Esophagus muscularis mucosa (tissue), 4 donors: ENCODE results near the gene TMEM9. TPM values are rescaled to one million over a fixed set of nuclear protein-coding genes. Genes with fewer than 3 reads are reported as not detected.
"Not testable (repeated sequence)": the region's sequence is repeated elsewhere in the genome, so short reads cannot be mapped to it uniquely, and the experiment has no call there.

Source experiments
- DNase-seq: peaks from one replicate; pipeline ENCODE4 v3.0.0-alpha.2; 2017; ENCODE audit errors: extremely low spot score
- H3K27ac ChIP-seq, 4 donors: fragments of 200-600 bp; sonication (generic); replicated peaks in 1 of 4; 1 replicate in 3 of 4; 2 replicates in 1 of 4; pipeline ENCODE4 v1.5.1; 2016 to 2019; ENCODE audit warnings: mild to moderate bottlenecking in 1 of 4
- H3K27me3 ChIP-seq, 4 donors: fragments of 200-600 bp; sonication (generic); one replicate each; pipeline versions ENCODE4 v1.5.1 to v1.6.0; 2016 to 2019
- H3K36me3 ChIP-seq, 4 donors: fragments of 200-600 bp; sonication (generic); one replicate each; pipeline ENCODE4 v1.5.1; 2016 to 2019
- H3K4me1 ChIP-seq, 4 donors: fragments of 200-600 bp; sonication (generic); one replicate each; pipeline ENCODE4 v1.5.1; 2016 to 2019
- H3K4me3 ChIP-seq, 4 donors: fragments of 200-600 bp; sonication (generic); 1 replicate in 2 of 4; 2 replicates in 2 of 4; pipeline ENCODE4 v1.5.1; 2016 to 2019; ENCODE audit warnings: mild to moderate bottlenecking in 4 of 4, moderate library complexity in 1 of 4
- H3K9me3 ChIP-seq, 4 donors: fragments of 200-600 bp; sonication (generic); 1 replicate in 3 of 4; 2 replicates in 1 of 4; pipeline ENCODE4 v1.5.1; 2016 to 2019
- CTCF ChIP-seq, 3 experiments: fragments of 200-600 bp in 2 of 3; fragments of 450-650 bp in 1 of 3; sonication (generic) in 2 of 3; IDR thresholded peaks; one replicate each; pipeline ENCODE4 v1.5.1; 2017 to 2019; ENCODE audit warnings: antibody characterized with exemption in 3 of 3, mild to moderate bottlenecking in 2 of 3, moderate library complexity in 1 of 3
- EP300 ChIP-seq: sonication (generic); formaldehyde crosslinking; IDR thresholded peaks from one replicate; pipeline ENCODE4 v1.6.1; 2017; ENCODE audit warnings: antibody characterized with exemption
- POLR2A ChIP-seq: fragments of 450-650 bp; IDR thresholded peaks from one replicate; pipeline ENCODE4 v1.6.1; 2017; ENCODE audit warnings: antibody characterized with exemption, moderate library complexity, mild to moderate bottlenecking, low read depth
- POLR2AphosphoS5 ChIP-seq, 2 donors: sonication (generic); formaldehyde crosslinking; IDR thresholded peaks; one replicate each; pipeline ENCODE4 v1.6.1; 2017; ENCODE audit warnings: antibody characterized with exemption in 2 of 2
- WGBS: methylation state at CpG from one replicate; pipeline ENCODE4 v1.1.5; 2018; 5-methylcytosine and 5-hydroxymethylcytosine counted together
- intact Hi-C: fragments of 100-400 bp; cut with DNase I; formaldehyde crosslinking; loops from one replicate; pipeline ENCODE4 v1.15.1; 2023
- total RNA-seq, 4 donors: library from RNA; depleted of rRNA; stranded (reverse); fragments of >200 nt; gene quantifications; one replicate each; pipeline versions ENCODE4 v1.1.0 to v1.2.1, GENCODE V29; 2016

TMEM9 gene
- total RNA-seq, 4 donors from 2014 or later: 40.1 to 56.1 (median 49.5) TPM

- TF ChIP-seq POLR2A: no peak
- TF ChIP-seq POLR2AphosphoS5 (IDR thresholded peaks at IDR 0.05): no peak
- TF ChIP-seq CTCF (IDR thresholded peaks at IDR 0.05): no peak
- no peak for TF ChIP-seq EP300
- no peaks in the 10 kb centered on the region for H3K9me3 ChIP-seq
- no peak for DNase-seq
- H3K27ac ChIP-seq: no peak overlapping the region
- 64% methylated on average over 3 of the region's 3 CpGs for WGBS
- H3K36me3 ChIP-seq: no peaks in the 10 kb centered on the region
- H3K4me1 ChIP-seq: peaks cover 12 to 14% (median 13%) of the 10 kb centered on the region in 4 donors
- intact Hi-C loops: no loop called here
- H3K4me3 ChIP-seq: no peak overlapping the region
- H3K27me3 ChIP-seq: no peaks in the 10 kb centered on the region
These were observed 14.9 kb upstream of the TMEM9 start for GRCh38 chr1:201169203-201169602.

DNA sequence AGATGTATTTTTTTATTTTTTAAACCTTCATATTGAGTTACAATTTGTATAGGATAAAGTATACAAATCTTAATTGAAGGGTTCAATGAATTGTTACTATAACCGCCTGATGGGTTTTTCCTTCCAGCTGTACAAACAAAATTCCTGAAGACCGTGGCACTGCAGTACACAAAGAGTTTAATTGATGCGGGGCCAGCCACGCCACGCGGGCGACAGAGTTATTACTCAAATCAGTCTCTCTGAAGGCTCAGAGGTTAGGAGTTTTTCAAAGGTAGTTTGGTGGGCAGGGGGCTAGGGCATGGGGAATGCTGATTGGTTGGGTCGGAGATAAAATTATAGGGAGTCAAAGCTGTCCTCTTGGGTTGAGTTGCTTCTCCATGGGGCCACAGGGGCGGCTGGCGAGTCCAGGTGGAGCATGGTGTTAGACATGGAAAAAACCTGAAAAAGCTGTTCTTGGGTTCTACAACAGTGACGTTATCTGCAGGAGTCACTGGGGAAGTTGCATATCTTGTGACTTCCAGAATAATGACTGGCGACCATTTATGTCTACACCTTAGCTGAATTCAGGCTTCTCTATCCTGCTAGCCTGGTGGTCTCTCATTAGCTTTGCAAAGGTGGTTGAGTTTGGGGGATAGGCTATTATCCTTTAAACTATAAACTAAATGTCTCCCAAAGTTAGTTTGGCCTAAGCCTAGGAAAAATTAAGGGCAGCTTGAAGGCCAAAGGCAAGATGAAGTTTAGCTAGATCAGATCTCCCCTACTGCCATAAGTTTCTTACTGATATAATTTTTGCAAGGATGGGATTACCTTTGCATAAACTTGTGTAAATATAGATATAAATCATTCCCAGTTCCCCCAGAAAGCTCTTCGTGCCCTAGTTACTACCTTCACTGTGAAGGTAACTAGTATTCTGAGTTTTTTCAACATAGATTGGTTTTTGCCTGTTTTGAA is 13.0 kb upstream of the TMEM9 start:
- WGBS: 72% methylated on average over 13 of the region's 13 CpGs
- Histone ChIP-seq H3K9me3 (no peaks in the 10 kb centered on the region), H3K36me3 (no peaks in the 10 kb centered on the region), H3K4me1 (peaks cover 12 to 14% (median 13%) of the 10 kb centered on the region in 4 donors), H3K4me3 (no peak overlapping the region), H3K27me3 (no peaks in the 10 kb centered on the region), H3K27ac (no peak overlapping the region)
- TF ChIP-seq CTCF (IDR thresholded peaks at IDR 0.05) (no peak), POLR2A (no peak), POLR2AphosphoS5 (IDR thresholded peaks at IDR 0.05) (no peak), EP300 (no peak)
- DNase-seq: no peak
- intact Hi-C loops: no loop called here

DNA sequence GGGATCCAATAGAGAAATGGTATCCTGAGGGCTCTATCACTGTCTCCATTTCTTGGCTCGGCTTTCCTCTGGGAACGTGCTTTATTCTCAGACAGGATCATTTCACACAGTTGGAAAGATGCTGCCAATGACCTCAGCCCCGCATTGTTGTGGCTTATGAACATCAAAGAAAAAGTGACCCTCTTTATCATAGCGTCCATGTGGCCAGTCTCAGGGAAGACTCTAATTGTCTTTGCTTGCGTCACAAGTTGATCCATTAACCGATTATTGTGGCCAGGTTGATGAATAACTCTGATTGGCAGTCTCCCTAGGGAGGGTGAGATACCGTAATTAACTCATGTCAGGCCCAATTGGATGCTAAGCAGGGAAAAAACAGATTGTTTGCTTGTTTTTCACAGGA is 10.4 kb upstream of the TMEM9 start:
- H3K9me3 ChIP-seq: no peaks in the 10 kb centered on the region
- H3K27ac ChIP-seq: no peak overlapping the region
- no peaks in the 10 kb centered on the region for H3K4me1 ChIP-seq
- H3K27me3 ChIP-seq: no peaks in the 10 kb centered on the region
- intact Hi-C loops: no loop called here
- no peaks in the 10 kb centered on the region for H3K36me3 ChIP-seq
- no peak for DNase-seq
- WGBS: 73% methylated on average over 7 of the region's 7 CpGs
- no peak overlapping the region for H3K4me3 ChIP-seq
- TF ChIP-seq CTCF (IDR thresholded peaks at IDR 0.05) (no peak), POLR2AphosphoS5 (IDR thresholded peaks at IDR 0.05) (no peak), EP300 (no peak), POLR2A (no peak)

DNA sequence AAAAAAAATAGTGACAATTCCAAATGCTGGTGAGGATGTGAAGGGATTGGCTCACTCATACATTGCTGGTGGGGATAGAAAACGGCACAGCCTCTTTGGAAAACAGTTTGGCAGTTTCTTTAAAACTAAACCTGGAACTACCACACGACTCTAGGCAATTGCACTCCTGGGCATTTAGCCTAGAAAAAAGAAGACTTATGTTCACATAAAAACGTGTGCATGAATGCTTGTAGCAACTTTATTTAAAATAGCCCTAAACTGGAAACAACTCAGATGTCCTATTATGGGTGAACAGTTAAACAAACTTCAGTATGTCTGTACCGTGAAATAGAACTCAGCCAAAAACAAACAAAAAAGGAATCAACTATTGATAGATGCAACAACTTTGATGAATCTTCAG is 9.4 kb upstream of the TMEM9 start:
- H3K9me3 ChIP-seq: no peaks in the 10 kb centered on the region
- H3K36me3 ChIP-seq: no peaks in the 10 kb centered on the region
- intact Hi-C loops: no loop called here
- TF ChIP-seq EP300 (no peak), POLR2AphosphoS5 (IDR thresholded peaks at IDR 0.05) (no peak), CTCF (IDR thresholded peaks at IDR 0.05) (no peak), POLR2A (no peak)
- H3K4me3 ChIP-seq: no peak overlapping the region
- H3K27me3 ChIP-seq: no peaks in the 10 kb centered on the region
- H3K27ac ChIP-seq: no peak overlapping the region
- no peaks in the 10 kb centered on the region for H3K4me1 ChIP-seq
- WGBS: 35% methylated on average over 4 of the region's 4 CpGs
- no peak for DNase-seq

DNA sequence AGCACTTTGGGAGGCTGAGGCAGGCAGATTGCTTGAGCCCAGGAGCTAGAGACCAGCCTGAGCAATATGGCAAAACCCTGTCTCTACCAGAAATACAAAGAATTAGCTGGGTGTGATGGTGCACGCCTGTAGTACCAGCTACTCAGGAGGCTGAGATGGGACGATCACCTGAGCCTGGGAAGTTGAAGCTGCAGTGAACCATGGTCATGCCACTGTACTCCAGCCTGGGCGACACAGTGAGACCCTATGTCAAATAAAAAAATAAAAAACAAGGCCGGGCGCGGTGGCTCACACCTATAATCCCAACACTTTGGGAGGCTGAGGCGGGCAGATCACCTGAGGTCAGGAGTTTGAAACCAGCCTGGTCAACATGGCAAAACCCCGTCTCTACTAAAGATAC is 8.8 kb upstream of the TMEM9 start:
- H3K36me3 ChIP-seq, DNase-seq, H3K4me1 ChIP-seq, intact Hi-C loops, H3K27ac ChIP-seq, H3K27me3 ChIP-seq, H3K9me3 ChIP-seq, H3K4me3 ChIP-seq: not testable (repeated sequence)
- 83% methylated on average over 8 of the region's 8 CpGs for WGBS
